ENCODE results near the gene ARRDC3. TPM values are rescaled to one million over a fixed set of nuclear protein-coding genes. Genes with fewer than 3 reads are reported as not detected.

Gene ARRDC3
- total and polyA plus RNA-seq, 9 of the 15 experiments (the other 6 are each of a cell fraction or from before 2014, with no cell fraction given), result 15.3 to 58.1 (median 39.4) TPM

- TF ChIP-seq REST (IDR thresholded peaks at IDR 0.05; ENCODE audit: borderline replicate concordance) (peak; percentile 46), REST (CRISPR knock-in tag; IDR thresholded peaks at IDR 0.05; ENCODE audit: low read depth) (no peak), ZNF592 (IDR thresholded peaks at IDR 0.05) (peak; percentile 92), ZNF764 (CRISPR knock-in tag; IDR thresholded peaks at IDR 0.05; ENCODE audit: low read depth) (no peak), NBN (IDR thresholded peaks at IDR 0.05; ENCODE audit: low read depth) (peak; percentile 70; the same call in 1 of the 2 replicates), KDM1A (IDR thresholded peaks at IDR 0.05) (peak; percentile 81 to 85; a peak in 3 of 4 replicates), ZBTB33 (CRISPR knock-in tag; IDR thresholded peaks at IDR 0.05) (peak; percentile 58; the same call in 1 of the 2 replicates), CHAMP1 (IDR thresholded peaks at IDR 0.05) (0 out of 2 replicates have a peak, but pooled peaks have one; percentile 37), SRF (CRISPR knock-in tag; IDR thresholded peaks at IDR 0.05) (0 out of 4 replicates have a peak, but pooled peaks of 1 of the 2 experiments have one; percentile 24)
Observed at GRCh38 chr5:91332267-91333045, 50.7 kb downstream of the ARRDC3 start (continued).
